K562 (cell line): ENCODE results near the gene IQGAP3. TPM values are rescaled to one million over a fixed set of nuclear protein-coding genes. Genes with fewer than 3 reads are reported as not detected.

Experiments
- ARID1B ChIP-seq: fragments of 450-650 bp; IDR thresholded peaks from 2 replicates; pipeline ENCODE4 v1.6.1; 2016; ENCODE audit warnings: antibody characterized with exemption, mild to moderate bottlenecking, inconsistent platforms
- CHD1 ChIP-seq: fragments of 200-600 bp; sonication (generic); IDR thresholded peaks from one replicate; pipeline ENCODE4 v1.6.1; 2012; ENCODE audit warnings: mild to moderate bottlenecking, moderate library complexity, low read length, inconsistent platforms
- HCFC1 ChIP-seq: IDR thresholded peaks from 2 replicates; pipeline ENCODE4 v1.6.1; 2012; ENCODE audit warnings: low read depth, low read length, improper control_type of control experiment
- HDAC1 ChIP-seq, 2 experiments: fragments of 450-650 bp; IDR thresholded peaks; 2 replicates each; pipeline ENCODE4 v1.6.1; 2016 to 2017; ENCODE audit warnings: inconsistent platforms in 1 of 2, mild to moderate bottlenecking in 1 of 2, moderate library complexity in 1 of 2
- KDM5B ChIP-seq: fragments of 200-600 bp; sonication (generic); IDR thresholded peaks from 2 replicates; pipeline ENCODE4 v1.6.1; 2012; ENCODE audit warnings: low read depth, mild to moderate bottlenecking, moderate library complexity, low read length, control low read depth, inconsistent platforms; ENCODE audit not compliant: insufficient replicate concordance
- MAFF ChIP-seq: IDR thresholded peaks from 2 replicates; pipeline ENCODE4 v1.6.1; 2012; ENCODE audit warnings: low read length, improper control_type of control experiment
- NR2C2 ChIP-seq, 2 experiments: fragments of 200-800 bp in 1 of 2; sonication (Bioruptor generic) in 1 of 2; sonication (generic) in 1 of 2; formaldehyde crosslinking in 1 of 2; IDR thresholded peaks; 2 replicates each; pipeline versions ENCODE4 v1.6.1 to v1.8.0; 2016 to 2022; ENCODE audit warnings: mild to moderate bottlenecking in 1 of 2, missing compliant biosample characterization in 1 of 2, missing genetic modification characterization in 1 of 2, missing genetic modification reagents in 1 of 2
- PCBP1 ChIP-seq: fragments of 200-400 bp; formaldehyde crosslinking; IDR thresholded peaks from 2 replicates; pipeline ENCODE4 v1.6.1; 2018; ENCODE audit warnings: mild to moderate bottlenecking, low read depth, low read length; ENCODE audit not compliant: poor library complexity, severe bottlenecking
- PHB ChIP-seq: fragments of 250-450 bp; sonication (Bioruptor Pico); IDR thresholded peaks from 2 replicates; pipeline ENCODE4 v1.5.0; 2021
- SIN3B ChIP-seq: fragments of 450-650 bp; IDR thresholded peaks from 2 replicates; pipeline ENCODE4 v1.6.1; 2017; ENCODE audit warnings: low read depth, mild to moderate bottlenecking, moderate library complexity
- TBP ChIP-seq: optimal IDR thresholded peaks from 2 replicates; pipeline ENCODE3; 2011; ENCODE audit warnings: low read depth, low read length, improper control_type of control experiment
- ZBTB7A ChIP-seq: IDR thresholded peaks from 2 replicates; pipeline ENCODE4 v1.6.1; 2011; ENCODE audit warnings: low read depth, mild to moderate bottlenecking, low read length, moderate library complexity, borderline replicate concordance; ENCODE audit not compliant: control insufficient read depth
- ZNF561 ChIP-seq: fragments of 450-650 bp; formaldehyde crosslinking; conservative IDR thresholded peaks from 2 replicates; pipeline ENCODE4 v1.4.0; 2020; ENCODE audit warnings: mild to moderate bottlenecking, moderate library complexity
- polyA plus RNA-seq, 8 experiments: library from polyadenylated mRNA; depleted of rRNA in 4 of 8; stranded (reverse) in 5 of 8; unstranded in 3 of 8; fragments of >200 nt; fragmentation: Nextera tagmentation in 2 of 8; fragmentation: Illumina TruSeq in 1 of 8; extraction: Ambion mirVana in 2 of 8; extraction: Trizol in 1 of 8; gene quantifications; 2 replicates each; pipeline versions ENCODE4 v1.2.1 to v1.2.3, GENCODE V29; 2011 to 2014; ENCODE audit warnings: inconsistent platforms in 1 of 8, missing spikeins in 1 of 8
- total RNA-seq, 7 experiments: library from RNA; depleted of rRNA in 6 of 7; stranded (reverse); fragments of >200 nt in 6 of 7; fragmentation: Illumina TruSeq in 2 of 7; extraction: Trizol in 2 of 7; gene quantifications; 2 replicates each; pipeline versions ENCODE4 v1.2.1 to v1.2.3, GENCODE V29; 2011 to 2021; ENCODE audit warnings: low replicate concordance in 1 of 7
- TF ChIP-seq, protein P1 (sequence below): sonication (generic); formaldehyde crosslinking; IDR thresholded peaks from 2 replicates; pipeline ENCODE4 v1.8.0; 2022; ENCODE audit warnings: mild to moderate bottlenecking, missing genetic modification reagents
- TF ChIP-seq, protein P2 (sequence below): sonication (generic); formaldehyde crosslinking; IDR thresholded peaks from 2 replicates; pipeline ENCODE4 v1.8.0; 2022; ENCODE audit warnings: missing genetic modification reagents, mild to moderate bottlenecking, borderline replicate concordance
- TF ChIP-seq, protein P3 (sequence below): fragments of 450-650 bp; formaldehyde crosslinking; IDR thresholded peaks from 2 replicates; pipeline ENCODE4 v1.4.0; 2020; ENCODE audit warnings: mild to moderate bottlenecking, mixed read lengths
- TF ChIP-seq, protein P4 (sequence below), 2 experiments: fragments of 450-650 bp; IDR thresholded peaks; 2 replicates each; pipeline ENCODE4 v1.6.1; 2016
- TF ChIP-seq, protein P5 (sequence below): fragments of 150-350 bp; conservative IDR thresholded peaks from 2 replicates; pipeline ENCODE4 v1.6.1; 2014; ENCODE audit warnings: low read length

The IQGAP3 gene
- total and polyA plus RNA-seq, 9 of the 15 experiments (the other 6 are each of a cell fraction or from before 2014, with no cell fraction given), result 1.4 to 16.6 (median 11.9) TPM

DNA sequence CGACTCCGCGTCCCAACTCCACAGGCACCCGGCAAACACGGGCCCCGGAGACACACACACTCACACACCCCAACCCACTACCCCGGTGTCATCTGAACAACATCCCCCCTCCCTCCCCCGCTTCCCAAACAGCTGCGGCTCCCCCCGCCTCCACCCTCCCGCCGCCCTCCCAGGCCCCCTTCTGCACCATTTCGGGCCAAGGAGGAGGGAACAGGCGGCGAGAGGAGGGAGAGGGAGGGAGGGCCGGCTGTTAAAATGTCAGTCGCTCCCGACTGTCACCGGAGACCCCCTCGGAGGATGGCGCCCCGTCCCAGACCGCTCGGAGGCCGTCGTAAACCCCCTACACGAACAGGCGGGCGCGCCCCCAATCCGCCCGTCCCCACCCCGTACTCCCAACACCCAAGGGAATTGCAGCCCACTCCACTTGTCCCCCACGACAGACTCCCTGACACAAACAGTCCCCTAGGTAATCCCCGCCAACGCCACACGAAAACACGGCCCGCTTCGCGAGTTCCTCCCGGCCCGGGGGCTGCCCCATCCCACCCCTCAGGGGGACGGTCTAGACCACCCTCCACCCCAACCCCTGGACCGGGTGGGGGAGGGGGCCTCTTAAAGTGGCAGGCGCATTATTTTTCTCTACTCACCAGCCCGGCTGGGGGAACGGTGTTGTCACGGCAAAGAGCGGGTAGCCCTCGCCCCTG lies 72.4 kb downstream of the IQGAP3 start (continued):
- TF ChIP-seq, protein P1, sequence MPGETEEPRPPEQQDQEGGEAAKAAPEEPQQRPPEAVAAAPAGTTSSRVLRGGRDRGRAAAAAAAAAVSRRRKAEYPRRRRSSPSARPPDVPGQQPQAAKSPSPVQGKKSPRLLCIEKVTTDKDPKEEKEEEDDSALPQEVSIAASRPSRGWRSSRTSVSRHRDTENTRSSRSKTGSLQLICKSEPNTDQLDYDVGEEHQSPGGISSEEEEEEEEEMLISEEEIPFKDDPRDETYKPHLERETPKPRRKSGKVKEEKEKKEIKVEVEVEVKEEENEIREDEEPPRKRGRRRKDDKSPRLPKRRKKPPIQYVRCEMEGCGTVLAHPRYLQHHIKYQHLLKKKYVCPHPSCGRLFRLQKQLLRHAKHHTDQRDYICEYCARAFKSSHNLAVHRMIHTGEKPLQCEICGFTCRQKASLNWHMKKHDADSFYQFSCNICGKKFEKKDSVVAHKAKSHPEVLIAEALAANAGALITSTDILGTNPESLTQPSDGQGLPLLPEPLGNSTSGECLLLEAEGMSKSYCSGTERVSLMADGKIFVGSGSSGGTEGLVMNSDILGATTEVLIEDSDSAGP, result peak; percentile 95
- TF ChIP-seq HDAC1 (IDR thresholded peaks at IDR 0.05) (peak in 1 of 2 experiments; percentile 50; a peak in 1 of 4 replicates), PHB (CRISPR knock-in tag) (no peak), ZNF561 (CRISPR knock-in tag) (no peak), TBP (peak; percentile 11), ARID1B (0 out of 2 replicates have a peak, but pooled peaks have one; percentile 20), HCFC1 (0 out of 2 replicates have a peak, but pooled peaks have one; percentile 16), NR2C2 (CRISPR knock-in tag; IDR thresholded peaks at IDR 0.05) (no peak), NR2C2 (tag; IDR thresholded peaks at IDR 0.05) (no peak), ZBTB7A (peak; percentile 61), MAFF (no peak), KDM5B (peak; percentile 16), PCBP1 (peak; percentile 41), SIN3B (0 out of 2 replicates have a peak, but pooled peaks have one; percentile 29), CHD1 (peak; percentile 85)
- TF ChIP-seq, protein P2, sequence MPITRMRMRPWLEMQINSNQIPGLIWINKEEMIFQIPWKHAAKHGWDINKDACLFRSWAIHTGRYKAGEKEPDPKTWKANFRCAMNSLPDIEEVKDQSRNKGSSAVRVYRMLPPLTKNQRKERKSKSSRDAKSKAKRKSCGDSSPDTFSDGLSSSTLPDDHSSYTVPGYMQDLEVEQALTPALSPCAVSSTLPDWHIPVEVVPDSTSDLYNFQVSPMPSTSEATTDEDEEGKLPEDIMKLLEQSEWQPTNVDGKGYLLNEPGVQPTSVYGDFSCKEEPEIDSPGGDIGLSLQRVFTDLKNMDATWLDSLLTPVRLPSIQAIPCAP (CRISPR knock-in tag), result no peak
- TF ChIP-seq, protein P3, sequence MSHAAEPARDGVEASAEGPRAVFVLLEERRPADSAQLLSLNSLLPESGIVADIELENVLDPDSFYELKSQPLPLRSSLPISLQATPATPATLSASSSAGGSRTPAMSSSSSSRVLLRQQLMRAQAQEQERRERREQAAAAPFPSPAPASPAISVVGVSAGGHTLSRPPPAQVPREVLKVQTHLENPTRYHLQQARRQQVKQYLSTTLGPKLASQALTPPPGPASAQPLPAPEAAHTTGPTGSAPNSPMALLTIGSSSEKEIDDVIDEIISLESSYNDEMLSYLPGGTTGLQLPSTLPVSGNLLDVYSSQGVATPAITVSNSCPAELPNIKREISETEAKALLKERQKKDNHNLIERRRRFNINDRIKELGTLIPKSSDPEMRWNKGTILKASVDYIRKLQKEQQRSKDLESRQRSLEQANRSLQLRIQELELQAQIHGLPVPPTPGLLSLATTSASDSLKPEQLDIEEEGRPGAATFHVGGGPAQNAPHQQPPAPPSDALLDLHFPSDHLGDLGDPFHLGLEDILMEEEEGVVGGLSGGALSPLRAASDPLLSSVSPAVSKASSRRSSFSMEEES (CRISPR knock-in tag), result no peak
- TF ChIP-seq, protein P4, sequence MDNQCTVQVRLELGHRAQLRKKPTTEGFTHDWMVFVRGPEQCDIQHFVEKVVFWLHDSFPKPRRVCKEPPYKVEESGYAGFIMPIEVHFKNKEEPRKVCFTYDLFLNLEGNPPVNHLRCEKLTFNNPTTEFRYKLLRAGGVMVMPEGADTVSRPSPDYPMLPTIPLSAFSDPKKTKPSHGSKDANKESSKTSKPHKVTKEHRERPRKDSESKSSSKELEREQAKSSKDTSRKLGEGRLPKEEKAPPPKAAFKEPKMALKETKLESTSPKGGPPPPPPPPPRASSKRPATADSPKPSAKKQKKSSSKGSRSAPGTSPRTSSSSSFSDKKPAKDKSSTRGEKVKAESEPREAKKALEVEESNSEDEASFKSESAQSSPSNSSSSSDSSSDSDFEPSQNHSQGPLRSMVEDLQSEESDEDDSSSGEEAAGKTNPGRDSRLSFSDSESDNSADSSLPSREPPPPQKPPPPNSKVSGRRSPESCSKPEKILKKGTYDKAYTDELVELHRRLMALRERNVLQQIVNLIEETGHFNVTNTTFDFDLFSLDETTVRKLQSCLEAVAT (IDR thresholded peaks at IDR 0.05), result 0 out of 4 replicates have a peak, but pooled peaks of 1 of the 2 experiments have one; percentile 45
- TF ChIP-seq, protein P5, sequence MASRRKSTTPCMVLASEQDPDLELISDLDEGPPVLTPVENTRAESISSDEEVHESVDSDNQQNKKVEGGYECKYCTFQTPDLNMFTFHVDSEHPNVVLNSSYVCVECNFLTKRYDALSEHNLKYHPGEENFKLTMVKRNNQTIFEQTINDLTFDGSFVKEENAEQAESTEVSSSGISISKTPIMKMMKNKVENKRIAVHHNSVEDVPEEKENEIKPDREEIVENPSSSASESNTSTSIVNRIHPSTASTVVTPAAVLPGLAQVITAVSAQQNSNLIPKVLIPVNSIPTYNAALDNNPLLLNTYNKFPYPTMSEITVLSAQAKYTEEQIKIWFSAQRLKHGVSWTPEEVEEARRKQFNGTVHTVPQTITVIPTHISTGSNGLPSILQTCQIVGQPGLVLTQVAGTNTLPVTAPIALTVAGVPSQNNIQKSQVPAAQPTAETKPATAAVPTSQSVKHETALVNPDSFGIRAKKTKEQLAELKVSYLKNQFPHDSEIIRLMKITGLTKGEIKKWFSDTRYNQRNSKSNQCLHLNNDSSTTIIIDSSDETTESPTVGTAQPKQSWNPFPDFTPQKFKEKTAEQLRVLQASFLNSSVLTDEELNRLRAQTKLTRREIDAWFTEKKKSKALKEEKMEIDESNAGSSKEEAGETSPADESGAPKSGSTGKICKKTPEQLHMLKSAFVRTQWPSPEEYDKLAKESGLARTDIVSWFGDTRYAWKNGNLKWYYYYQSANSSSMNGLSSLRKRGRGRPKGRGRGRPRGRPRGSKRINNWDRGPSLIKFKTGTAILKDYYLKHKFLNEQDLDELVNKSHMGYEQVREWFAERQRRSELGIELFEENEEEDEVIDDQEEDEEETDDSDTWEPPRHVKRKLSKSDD, result no peak
